Psoas muscle (tissue), 8 donors: Measurements from ENCODE around the gene NPR2. TPM values are rescaled to one million over a fixed set of nuclear protein-coding genes. Genes with fewer than 3 reads are reported as not detected.

Source experiments
- ATAC-seq, 4 donors: fragments of 200-7000 bp; cut with Tn5 transposase; one replicate each; pipeline ENCODE4 v1.9.1; 2020; ENCODE audit warnings: moderate library complexity in 3 of 4, mild to moderate bottlenecking in 2 of 4
- DNase-seq, 2 donors: peaks; one replicate each; pipeline ENCODE4 v3.0.0-alpha.2; 2020
- H3K27ac ChIP-seq: fragments of 200-600 bp; one replicate; pipeline ENCODE4 v1.8.0; 2022
- H3K27me3 ChIP-seq, 3 donors: fragments of 200-600 bp in 1 of 3; one replicate each; pipeline versions ENCODE4 v1.6.1 to v1.8.0; 2013 to 2022; ENCODE audit warnings: low read length in 2 of 3, mild to moderate bottlenecking in 2 of 3, moderate library complexity in 1 of 3; ENCODE audit not compliant: insufficient read depth in 3 of 3
- H3K36me3 ChIP-seq, 2 donors: fragments of 200-600 bp in 1 of 2; one replicate each; pipeline versions ENCODE4 v1.6.1 to v1.8.0; 2013 to 2022; ENCODE audit warnings: low read depth in 1 of 2, mild to moderate bottlenecking in 1 of 2, moderate library complexity in 1 of 2; ENCODE audit not compliant: insufficient read depth in 1 of 2
- H3K4me1 ChIP-seq: fragments of 200-600 bp; one replicate; pipeline ENCODE4 v1.8.0; 2022
- H3K4me3 ChIP-seq: fragments of 200-600 bp; one replicate; pipeline ENCODE4 v1.8.0; 2022; ENCODE audit warnings: mild to moderate bottlenecking
- H3K9me3 ChIP-seq: fragments of 200-600 bp; one replicate; pipeline ENCODE4 v1.8.0; 2022
- CTCF ChIP-seq: fragments of 200-600 bp; IDR thresholded peaks from one replicate; pipeline ENCODE4 v1.8.0; 2022; ENCODE audit warnings: antibody characterized with exemption
- WGBS, 3 donors: extraction: QIAGEN DNeasy Blood & Tissue Kit; methylation state at CpG; one replicate each; pipeline versions ENCODE4 v1.1.6 to v1.1.7; 2013; 5-methylcytosine and 5-hydroxymethylcytosine counted together
- intact Hi-C, 2 donors: fragments of 100-400 bp; cut with DNase I; formaldehyde crosslinking; loops; one replicate each; pipeline versions ENCODE4 v1.11.0 to v1.14.2; 2022
- polyA plus RNA-seq, 3 donors: library from polyadenylated mRNA; stranded (reverse); fragments of 200-250 nt; gene quantifications; one replicate each; pipeline ENCODE4 v1.2.3, GENCODE V29; 2013
- total RNA-seq, 4 donors: library from RNA; stranded (reverse); fragmentation: NEBNext Ultra II Directional in 2 of 4; extraction: Animal tissue kit (Norgen Biotek cat#: 25700) in 2 of 4; gene quantifications; one replicate each; pipeline versions ENCODE4 v1.2.1 to v1.2.4, GENCODE V29; 2021 to 2023
- donor health status: healthy with polysubstance abuse.
- donor health status: DM: no; HTN: no; CAD: no; lungs with moderate emphysema.
- donor health status: Bipolar disorder and iron deficiency.
- donor health status: healthy.
- donor health status: DM: yes; HTN: yes; CAD: no.
- donor health status: DM: no; HTN: no; CAD: no.
- donor health status: DM: no; HTN: no; CAD: no.
- donor health status: DM: yes; HTN: yes; CAD: no.

Gene NPR2
- total and polyA plus RNA-seq, 7 donors = 8.7 to 28.4 (median 15.5) TPM

- Histone ChIP-seq H3K27me3 (no peaks in the 10 kb centered on the region), H3K4me3 (no peak overlapping the region), H3K9me3 (no peaks in the 10 kb centered on the region), H3K36me3 (no peaks in the 10 kb centered on the region), H3K27ac (peak overlapping the region; percentile 68), H3K4me1 (peaks cover 31% of the 10 kb centered on the region)
- intact Hi-C loops = no loop called here
- DNase-seq = no peak
- peak in 3 of 4 donors; percentile 38 to 60 (median 59) for ATAC-seq
- WGBS, 3 donors = 70 to 80% (median 74%) methylated on average over 3 of the region's 3 CpGs
- no peak for TF ChIP-seq CTCF
Observed at GRCh38 chr9:35771943-35772342, 19.4 kb upstream of the NPR2 start.

GRCh38 chr9:35774907-35775635 is 16.3 kb upstream of the NPR2 start:
- no peak for TF ChIP-seq CTCF
- peak overlapping the region; percentile 44 for H3K27ac ChIP-seq

GRCh38 chr9:35776018-35776417 is 15.4 kb upstream of the NPR2 start:
- H3K4me1 ChIP-seq = peaks cover 19% of the 10 kb centered on the region
- peak overlapping the region; percentile 44 for H3K27ac ChIP-seq
- H3K27me3 ChIP-seq = no peaks in the 10 kb centered on the region
- DNase-seq (no peak), ATAC-seq (peak in 1 of 4 donors; percentile 47)
- 70 to 80% (median 77%) methylated on average over 4 of the region's 4 CpGs for WGBS, 3 donors
- H3K4me3 ChIP-seq = no peak overlapping the region
- H3K36me3 ChIP-seq = no peaks in the 10 kb centered on the region
- intact Hi-C loops = no loop called here
- no peak for TF ChIP-seq CTCF
- no peaks in the 10 kb centered on the region for H3K9me3 ChIP-seq

More at GRCh38 chr9:35774907-35775635, 16.3 kb upstream of the NPR2 start:
- H3K27me3 ChIP-seq = no peaks in the 10 kb centered on the region
- intact Hi-C loops = no loop called here
- ATAC-seq (no peak), DNase-seq (peak in 1 of 2 donors; percentile 27)
- H3K9me3 ChIP-seq = no peaks in the 10 kb centered on the region
- H3K36me3 ChIP-seq = no peaks in the 10 kb centered on the region
- H3K4me1 ChIP-seq = peaks cover 28% of the 10 kb centered on the region
- 56 to 66% (median 60%) methylated on average over 7 of the region's 7 CpGs for WGBS, 3 donors
- H3K4me3 ChIP-seq = no peak overlapping the region

GRCh38 chr9:35778496-35778895 is 12.9 kb upstream of the NPR2 start:
- no peak overlapping the region for H3K4me3 ChIP-seq
- TF ChIP-seq CTCF = no peak
- 88 to 91% (median 91%) methylated on average over 3 of the region's 3 CpGs for WGBS, 3 donors
- no peaks in the 10 kb centered on the region for H3K9me3 ChIP-seq
- intact Hi-C loops = no loop called here
- no peaks in the 10 kb centered on the region for H3K36me3 ChIP-seq
- DNase-seq (no peak), ATAC-seq (no peak)
- no peaks in the 10 kb centered on the region for H3K27me3 ChIP-seq
- no peak overlapping the region for H3K27ac ChIP-seq
- H3K4me1 ChIP-seq = peaks cover 6% of the 10 kb centered on the region

GRCh38 chr9:35781066-35781465 is 10.3 kb upstream of the NPR2 start:
- 68 to 86% (median 78%) methylated on average over 2 of the region's 2 CpGs for WGBS, 3 donors

More at GRCh38 chr9:35781066-35781465, 10.3 kb upstream of the NPR2 start:
- H3K9me3 ChIP-seq = no peaks in the 10 kb centered on the region
- no peaks in the 10 kb centered on the region for H3K36me3 ChIP-seq
- no peaks in the 10 kb centered on the region for H3K4me1 ChIP-seq
- no peak for TF ChIP-seq CTCF
- DNase-seq = no peak
- H3K4me3 ChIP-seq = no peak overlapping the region
- intact Hi-C loops = no loop called here
- H3K27me3 ChIP-seq = no peaks in the 10 kb centered on the region
- no peak overlapping the region for H3K27ac ChIP-seq
- ATAC-seq = no peak
